Testis (tissue), 2 donors: ENCODE results near the gene CYP1A2.

Source experiments
- CTCF ChIP-seq, 3 experiments: fragments of 450-650 bp in 2 of 3; fragments of 200-600 bp in 1 of 3; sonication (generic) in 1 of 3; IDR thresholded peaks; one replicate each; pipeline ENCODE4 v1.5.1; 2016 to 2019; ENCODE audit warnings: antibody characterized with exemption in 3 of 3, mild to moderate bottlenecking in 2 of 3, moderate library complexity in 1 of 3
- POLR2A ChIP-seq: fragments of 450-650 bp; IDR thresholded peaks from one replicate; pipeline ENCODE4 v1.6.1; 2017; ENCODE audit warnings: antibody characterized with exemption, mild to moderate bottlenecking, moderate library complexity

- TF ChIP-seq POLR2A (no peak), CTCF (IDR thresholded peaks at IDR 0.05) (no peak)
Observed at GRCh38 chr15:74763416-74763815, 14.8 kb downstream of the CYP1A2 start.
